GM18951 (cell line): ENCODE measurements around the gene SELENOF.

Experiments
- POLR2A ChIP-seq: IDR thresholded peaks from 4 replicates; pipeline ENCODE4 v1.6.1; 2011; ENCODE audit warnings: mild to moderate bottlenecking; ENCODE audit not compliant: insufficient read length, insufficient read depth; ENCODE audit errors: extremely low read depth
- in situ Hi-C: fragments of 300-500 bp; cut with MboI; formaldehyde crosslinking; loops from one replicate; pipeline ENCODE4 v1.12.0; 2022; ENCODE audit warnings: low sequenced_read_pairs, mixed read lengths, inconsistent platforms; ENCODE audit not compliant: unreplicated experiment

The SELENOF gene

DNA sequence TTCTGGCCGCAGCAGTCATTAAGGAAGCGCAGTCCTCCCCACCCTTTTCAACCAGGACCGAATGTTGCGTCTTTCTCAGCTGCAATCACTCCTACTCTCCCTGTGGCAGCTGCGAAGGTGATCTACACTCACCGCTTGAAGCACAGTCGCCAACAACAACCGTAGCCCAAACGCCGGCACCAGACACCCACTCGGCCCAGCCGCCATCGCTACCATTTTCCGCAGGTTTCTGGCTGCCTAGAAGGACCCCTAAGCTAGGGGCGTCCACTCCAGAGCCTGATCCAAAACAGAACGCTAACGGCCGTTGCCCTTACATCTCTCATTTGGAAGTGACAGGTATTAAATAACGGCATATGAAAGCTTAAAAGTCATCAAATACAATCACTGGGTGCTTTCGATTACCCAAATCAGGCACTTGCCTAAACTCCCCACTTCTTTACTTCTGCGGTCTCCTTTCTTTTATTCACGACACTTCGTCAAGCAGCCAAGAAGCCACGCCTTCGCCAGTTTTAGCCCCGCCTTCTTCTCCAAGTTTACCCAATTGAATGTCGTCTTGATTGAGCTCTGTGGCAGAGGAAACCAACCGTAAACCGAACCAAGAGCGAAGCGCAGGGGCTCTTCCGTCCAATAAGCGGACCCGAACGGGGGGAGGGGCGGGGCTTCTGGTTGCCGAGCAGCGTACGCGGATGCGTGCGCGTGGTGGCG lies at the start of gene SELENOF:
SELENOF (minus strand) TSS at position 231 of the 705 bp plus-strand sequence; CDS start at position 216, 15 bp downstream.
- TF ChIP-seq POLR2A, result peak; percentile 87
- in situ Hi-C loops, result no loop called here

DNA sequence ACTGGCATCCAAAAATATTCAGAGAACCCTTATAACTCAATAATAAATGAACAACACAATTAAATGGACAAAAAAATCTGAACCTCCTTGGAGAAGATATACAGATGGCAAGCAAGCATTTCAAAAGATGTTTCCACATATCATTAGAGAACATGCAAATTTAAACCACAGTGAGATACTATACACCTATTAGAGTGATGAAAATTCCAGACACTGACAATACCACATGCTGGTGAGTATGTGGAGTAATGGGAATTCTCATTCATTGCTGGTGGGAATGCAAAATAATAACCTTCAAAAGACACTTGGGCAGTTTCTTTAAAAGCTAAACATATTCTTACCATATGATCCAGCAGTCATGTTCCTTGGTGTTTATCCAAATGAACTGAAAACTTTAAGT lies 46.6 kb upstream of the SELENOF start:
- in situ Hi-C loops, result no loop called here
- TF ChIP-seq POLR2A, result no peak

DNA sequence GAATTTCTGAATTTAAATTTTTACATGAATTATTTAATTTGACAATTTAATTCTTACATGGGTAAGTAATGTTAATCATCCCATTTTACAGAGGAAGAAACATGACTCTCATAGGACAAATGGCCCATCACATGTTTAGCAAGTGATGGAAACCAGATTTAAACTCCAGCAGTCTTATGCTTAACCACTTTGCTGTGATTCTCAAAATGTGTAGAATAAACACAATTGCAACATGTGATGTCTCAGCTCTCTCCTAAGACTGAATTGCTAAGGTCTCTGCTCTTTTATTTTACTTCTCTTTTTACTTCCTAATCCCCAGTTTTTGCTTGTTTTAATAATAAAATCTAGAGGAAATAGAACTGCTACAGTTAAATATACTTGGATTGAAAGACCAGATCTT lies 43.3 kb upstream of the SELENOF start:
- in situ Hi-C loops, result no loop called here

DNA sequence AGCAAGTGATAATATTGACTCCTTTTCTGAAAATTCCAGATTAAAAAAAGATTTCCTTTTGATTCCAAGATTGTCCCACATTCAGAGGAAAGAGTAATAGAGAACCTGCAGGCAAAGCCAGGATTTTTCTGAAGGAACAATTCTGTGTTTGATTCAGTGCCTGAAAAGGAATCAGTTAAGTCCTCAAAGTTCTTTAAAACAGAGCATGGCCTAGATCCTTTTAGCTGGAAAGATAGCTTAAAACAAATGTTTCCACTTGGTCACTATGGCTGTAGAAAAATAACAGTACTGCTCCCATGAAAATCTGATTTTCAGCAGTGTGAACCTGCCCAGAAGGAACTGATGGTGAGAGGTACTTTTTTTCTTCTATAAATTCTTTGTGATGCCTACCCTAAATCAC lies 42.3 kb upstream of the SELENOF start:
- in situ Hi-C loops, result no loop called here
- no peak for TF ChIP-seq POLR2A

More for the DNA sequence above, 43.3 kb upstream of the SELENOF start:
- TF ChIP-seq POLR2A, result no peak

DNA sequence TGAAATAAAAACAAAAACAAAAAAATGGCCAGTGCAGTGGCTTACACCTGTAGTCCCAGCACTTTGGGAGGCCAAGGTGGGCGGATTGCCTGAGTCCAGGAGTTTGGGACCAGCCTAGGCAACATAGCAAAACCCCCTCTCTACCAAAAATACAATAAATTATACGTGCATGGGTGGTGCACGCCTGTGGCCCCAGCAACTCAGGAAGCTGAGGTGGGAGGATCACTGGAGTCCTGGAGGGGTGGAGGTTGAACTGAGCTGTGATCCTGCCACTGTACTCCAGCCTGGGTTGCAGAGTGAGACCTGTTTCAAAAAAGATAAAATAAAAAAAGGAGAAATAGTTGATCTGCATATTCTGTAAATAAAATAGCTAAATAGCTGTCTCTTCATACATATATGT lies 41.8 kb upstream of the SELENOF start:
- in situ Hi-C loops, result no loop called here
- no peak for TF ChIP-seq POLR2A

DNA sequence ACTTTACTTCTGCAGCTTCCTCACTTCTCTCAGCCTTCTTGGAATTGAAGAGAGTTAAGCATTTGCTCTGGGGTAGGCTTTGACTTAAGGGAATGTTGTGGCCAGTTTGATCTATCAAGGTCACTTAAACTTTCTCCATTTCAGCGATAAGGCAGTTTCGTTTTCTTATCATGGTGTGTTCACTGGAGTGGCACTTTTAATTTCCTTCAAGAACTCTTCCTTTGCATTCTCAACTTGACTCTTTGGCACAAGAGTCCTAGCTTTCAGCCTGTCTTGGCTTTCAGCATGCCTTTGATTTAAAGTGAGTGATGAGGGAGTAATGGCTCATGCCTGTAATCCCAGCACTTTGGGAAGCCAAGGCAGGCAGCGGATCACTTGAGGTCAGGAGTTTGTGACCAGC lies 39.2 kb upstream of the SELENOF start:
- in situ Hi-C loops, result no loop called here
- no peak for TF ChIP-seq POLR2A

DNA sequence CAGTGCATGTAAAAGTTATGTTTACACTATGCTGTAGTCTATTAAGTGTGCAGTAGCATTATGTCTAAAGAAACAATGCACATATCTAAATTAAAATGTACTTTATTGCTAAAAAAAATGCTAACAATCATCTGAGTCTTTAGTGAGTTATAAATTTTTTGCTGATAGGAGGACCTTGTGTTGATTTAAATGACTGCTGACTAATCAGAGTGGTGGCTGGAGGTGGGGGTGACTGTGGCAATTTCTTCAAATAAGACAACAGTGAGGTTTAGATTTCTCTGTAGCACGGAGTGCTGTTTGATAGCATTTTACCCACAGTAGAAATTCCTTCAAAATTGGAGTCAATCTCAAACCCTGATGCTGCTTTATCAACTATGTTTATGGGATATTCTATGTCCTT lies 37.5 kb upstream of the SELENOF start:
- no peak for TF ChIP-seq POLR2A

DNA sequence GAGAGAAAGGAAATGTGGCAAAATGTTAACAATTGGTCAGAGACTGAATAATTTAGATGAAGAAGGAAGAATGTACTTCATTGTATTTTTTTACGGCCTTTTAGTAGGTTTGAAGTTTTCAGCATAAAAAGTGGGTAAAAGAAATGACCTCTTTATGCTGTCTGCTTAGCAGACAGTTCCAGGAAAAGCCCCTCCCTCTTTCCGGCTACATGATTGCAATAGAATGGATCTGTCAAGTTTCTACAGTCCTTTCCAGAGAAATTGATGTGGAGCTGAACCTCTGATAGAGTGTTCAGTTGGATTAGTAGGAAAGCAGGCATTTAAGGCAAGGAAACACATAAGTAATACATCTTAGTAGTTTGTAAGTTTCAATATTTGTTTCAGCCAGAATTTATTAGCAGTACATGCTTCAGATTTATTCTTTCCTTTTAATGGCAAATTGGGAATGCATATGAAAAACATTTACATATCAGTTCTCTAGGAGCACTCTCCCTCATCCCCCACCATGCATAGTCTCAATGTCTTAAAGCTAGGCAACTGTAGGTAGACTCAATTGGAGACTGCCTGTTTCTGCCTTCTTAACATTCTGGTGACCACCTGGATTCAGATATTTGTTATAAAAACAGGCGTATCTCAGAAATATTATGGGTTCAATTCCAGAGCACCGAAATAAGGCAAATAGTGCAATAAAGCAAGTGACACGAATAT lies 36.9 kb upstream of the SELENOF start:
- no peak for TF ChIP-seq POLR2A

More for the DNA sequence above, 37.5 kb upstream of the SELENOF start:
- in situ Hi-C loops, result no loop called here

DNA sequence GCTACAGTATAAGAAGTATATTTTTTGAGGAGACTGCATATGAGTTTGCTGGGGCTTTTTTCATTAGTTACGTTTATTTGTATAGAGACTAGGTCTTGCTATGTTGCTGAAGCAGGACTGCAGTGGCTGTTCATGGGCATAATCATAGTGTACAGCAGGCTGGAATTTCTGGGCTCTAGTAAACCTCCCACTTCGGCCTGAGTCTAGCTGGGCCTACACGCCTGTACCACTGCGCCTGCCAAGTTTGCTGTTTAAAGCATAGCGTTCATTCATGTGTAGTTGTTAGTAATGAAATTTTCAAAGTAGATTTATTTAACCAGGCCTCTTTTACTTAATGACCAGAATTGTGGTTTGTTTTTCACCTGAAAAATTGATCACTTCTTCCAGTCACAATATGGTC lies 34.3 kb upstream of the SELENOF start:
- in situ Hi-C loops, result no loop called here
- no peak for TF ChIP-seq POLR2A

More for the DNA sequence above, 36.9 kb upstream of the SELENOF start:
- in situ Hi-C loops, result no loop called here

DNA sequence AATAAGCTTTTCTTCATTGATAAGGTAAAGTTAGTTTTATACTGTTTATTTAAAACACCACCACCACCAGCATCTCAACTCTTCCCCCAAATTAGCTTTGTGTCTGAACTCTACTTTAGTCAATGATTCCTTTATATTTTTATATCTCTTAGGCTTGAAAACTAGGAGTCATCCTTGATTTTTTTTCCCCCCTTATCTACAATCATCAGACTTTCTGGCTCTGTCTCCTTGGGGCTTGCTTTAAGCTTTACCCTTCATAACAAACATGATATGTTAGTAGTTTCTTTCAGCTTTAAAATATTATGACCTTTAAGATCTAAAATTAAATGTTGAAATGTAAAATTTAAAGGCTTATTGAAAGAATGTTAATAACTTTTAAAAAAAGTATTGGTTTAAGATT lies 28.8 kb upstream of the SELENOF start:
- in situ Hi-C loops, result no loop called here

DNA sequence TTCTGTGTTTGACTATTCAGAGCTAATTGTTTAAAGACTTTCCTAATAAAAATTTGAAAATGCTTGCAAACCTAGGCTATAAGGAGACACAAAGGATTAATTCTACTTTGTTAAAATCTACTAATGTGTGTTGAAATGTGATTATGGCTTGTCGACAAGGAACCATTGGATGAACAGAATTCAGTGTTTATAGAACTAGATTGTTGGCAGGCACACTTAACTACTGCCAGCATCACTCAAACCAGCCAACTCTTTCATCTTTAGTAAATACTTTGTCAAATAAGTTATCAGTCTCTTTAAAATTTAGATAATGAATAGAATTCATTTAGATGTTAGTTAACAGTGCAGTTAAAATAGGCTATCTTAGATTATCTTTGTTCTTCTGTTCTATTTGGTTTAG lies 28.1 kb upstream of the SELENOF start:
- in situ Hi-C loops, result no loop called here

More for the DNA sequence above, 28.8 kb upstream of the SELENOF start:
- no peak for TF ChIP-seq POLR2A

DNA sequence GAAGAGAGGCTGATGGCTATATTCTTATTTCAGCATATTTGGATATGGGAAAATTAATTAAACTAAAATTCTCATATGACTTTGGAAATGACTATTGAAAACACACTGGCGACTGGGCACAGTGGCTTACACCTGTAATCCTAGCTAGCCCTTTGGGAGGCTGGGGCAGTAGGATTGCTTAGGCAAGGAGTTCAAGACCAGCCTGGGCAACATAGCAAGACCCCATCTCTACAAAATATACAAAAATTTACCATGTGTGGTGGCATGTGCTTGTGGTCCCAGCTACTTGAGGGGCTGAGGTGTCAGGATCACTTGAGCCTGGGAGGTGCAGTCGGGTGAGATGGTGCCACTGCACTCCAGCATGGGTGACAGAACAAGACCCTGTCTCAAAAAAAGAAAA lies 26.7 kb upstream of the SELENOF start:
- in situ Hi-C loops, result no loop called here
- TF ChIP-seq POLR2A, result no peak

More for the DNA sequence above, 28.1 kb upstream of the SELENOF start:
- no peak for TF ChIP-seq POLR2A

DNA sequence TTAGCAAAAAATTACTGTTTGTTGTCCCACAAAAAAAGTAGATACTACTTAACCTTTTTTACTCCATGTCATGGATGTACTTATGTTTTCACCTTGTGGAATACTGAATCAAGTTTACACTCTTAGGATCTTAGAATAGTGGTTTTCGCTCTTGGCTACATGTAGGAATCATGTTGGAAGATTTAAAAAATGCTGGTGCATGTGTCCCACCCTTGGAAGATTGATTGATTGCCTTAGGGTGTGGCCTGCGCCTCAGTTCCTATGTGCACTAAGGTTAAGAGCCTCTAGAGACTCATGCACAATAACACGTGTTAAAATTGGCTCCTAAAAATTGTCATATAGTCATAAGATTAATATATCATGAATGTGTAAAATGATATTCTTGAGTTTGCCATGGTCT lies 25.5 kb upstream of the SELENOF start:
- in situ Hi-C loops, result no loop called here
- TF ChIP-seq POLR2A, result no peak

DNA sequence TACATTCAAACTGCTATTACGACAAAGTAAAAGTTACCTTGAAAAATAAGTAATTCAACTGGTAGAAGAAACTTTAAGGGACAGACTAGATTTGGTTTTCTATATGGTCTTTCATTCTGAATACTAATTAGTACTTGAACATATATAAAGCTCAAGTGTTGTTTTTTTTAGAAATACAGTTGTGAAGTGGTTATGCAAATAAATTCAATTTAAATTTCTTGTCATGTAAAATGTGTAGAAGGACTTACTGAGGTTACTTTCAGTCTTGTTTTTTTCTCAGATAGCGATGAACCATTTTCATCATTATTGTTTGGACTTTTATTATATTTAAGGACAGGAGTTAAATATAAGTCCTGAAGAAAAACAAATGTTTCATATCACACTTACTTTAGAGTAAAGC lies 24.9 kb upstream of the SELENOF start:
- in situ Hi-C loops, result no loop called here
- no peak for TF ChIP-seq POLR2A
